SK-N-SH treated with all-trans-retinoic acid at 6 μM for 48 hours (cell line): ENCODE results near the gene FRMD4A.

Experiments used
- ATAC-seq: fragments of 200-7000 bp; cut with Tn5 transposase; 3 replicates; pipeline ENCODE4 v1.9.1; 2020; ENCODE audit warnings: mild to moderate bottlenecking, moderate library complexity
- ARNTL ChIP-seq: fragments of 450-650 bp; formaldehyde crosslinking; IDR thresholded peaks from 2 replicates; pipeline ENCODE4 v1.5.0; 2020; ENCODE audit warnings: low read depth, mild to moderate bottlenecking, moderate library complexity, borderline replicate concordance
- BACH2 ChIP-seq: fragments of 250-450 bp; sonication (Bioruptor Pico); IDR thresholded peaks from 2 replicates; pipeline ENCODE4 v1.9.0; 2021; ENCODE audit warnings: mild to moderate bottlenecking, borderline replicate concordance
- CSDC2 ChIP-seq: fragments of 250-450 bp; sonication (Bioruptor Pico); IDR thresholded peaks from 2 replicates; pipeline ENCODE4 v1.5.0; 2020; ENCODE audit warnings: mild to moderate bottlenecking, moderate library complexity
- ESRRG ChIP-seq: fragments of 250-450 bp; sonication (Bioruptor Pico); IDR thresholded peaks from 2 replicates; pipeline ENCODE4 v1.6.1; 2021; ENCODE audit warnings: mild to moderate bottlenecking
- GLIS3 ChIP-seq: fragments of 250-450 bp; sonication (Bioruptor Pico); IDR thresholded peaks from 2 replicates; pipeline ENCODE4 v1.5.0; 2020; ENCODE audit warnings: mild to moderate bottlenecking, moderate library complexity
- PPARA ChIP-seq: fragments of 250-450 bp; sonication (Bioruptor Pico); IDR thresholded peaks from 2 replicates; pipeline ENCODE4 v1.5.0; 2020; ENCODE audit warnings: mild to moderate bottlenecking, borderline replicate concordance
- RARB ChIP-seq: fragments of 250-450 bp; sonication (Bioruptor Pico); IDR thresholded peaks from 2 replicates; pipeline ENCODE4 v1.8.0; 2021; ENCODE audit warnings: mild to moderate bottlenecking, moderate library complexity
- SNAI2 ChIP-seq: fragments of 250-450 bp; sonication (Bioruptor Pico); IDR thresholded peaks from 2 replicates; pipeline ENCODE4 v1.5.0; 2020; ENCODE audit warnings: mild to moderate bottlenecking, moderate library complexity
- TCF4 ChIP-seq: fragments of 250-450 bp; sonication (Bioruptor Pico); IDR thresholded peaks from 2 replicates; pipeline ENCODE4 v1.8.0; 2021; ENCODE audit warnings: mild to moderate bottlenecking, moderate library complexity, borderline replicate concordance
- TOX ChIP-seq: fragments of 250-450 bp; sonication (Bioruptor Pico); IDR thresholded peaks from 2 replicates; pipeline ENCODE4 v1.8.0; 2021; ENCODE audit warnings: mild to moderate bottlenecking, moderate library complexity, borderline replicate concordance
- ZC3H10 ChIP-seq: fragments of 250-450 bp; sonication (Bioruptor Pico); IDR thresholded peaks from 2 replicates; pipeline ENCODE4 v1.5.1; 2021; ENCODE audit warnings: mild to moderate bottlenecking, moderate library complexity
- ZFP3 ChIP-seq: fragments of 250-450 bp; sonication (Bioruptor Pico); IDR thresholded peaks from 2 replicates; pipeline ENCODE4 v1.5.0; 2020; ENCODE audit warnings: mild to moderate bottlenecking, moderate library complexity
- ZFP30 ChIP-seq: fragments of 450-650 bp; formaldehyde crosslinking; IDR thresholded peaks from 2 replicates; pipeline ENCODE4 v1.5.0; 2022; ENCODE audit warnings: mild to moderate bottlenecking, moderate library complexity
- ZNF565 ChIP-seq: fragments of 450-650 bp; formaldehyde crosslinking; conservative IDR thresholded peaks from 2 replicates; pipeline ENCODE4 v1.5.0; 2020; ENCODE audit warnings: low read depth, mild to moderate bottlenecking, moderate library complexity
- ZNF70 ChIP-seq: fragments of 450-650 bp; formaldehyde crosslinking; IDR thresholded peaks from 2 replicates; pipeline ENCODE4 v1.5.0; 2020; ENCODE audit warnings: mild to moderate bottlenecking, moderate library complexity
- ZNF8 ChIP-seq: fragments of 450-650 bp; formaldehyde crosslinking; IDR thresholded peaks from 2 replicates; pipeline ENCODE4 v1.5.0; 2020; ENCODE audit warnings: mild to moderate bottlenecking, moderate library complexity
- TF ChIP-seq, protein P1 (sequence below): fragments of 250-450 bp; sonication (Bioruptor Pico); IDR thresholded peaks from 2 replicates; pipeline ENCODE4 v1.5.1; 2021; ENCODE audit warnings: mild to moderate bottlenecking, moderate library complexity
- TF ChIP-seq, protein P2 (sequence below): fragments of 250-450 bp; sonication (Bioruptor Pico); IDR thresholded peaks from 2 replicates; pipeline ENCODE4 v1.8.0; 2020; ENCODE audit warnings: mild to moderate bottlenecking, moderate library complexity, borderline replicate concordance
- TF ChIP-seq, protein P3 (sequence below): fragments of 250-450 bp; sonication (Bioruptor Pico); IDR thresholded peaks from 2 replicates; pipeline ENCODE4 v1.8.0; 2021; ENCODE audit warnings: low read depth, mild to moderate bottlenecking, moderate library complexity, borderline replicate concordance
- TF ChIP-seq, protein P4 (sequence below): fragments of 250-450 bp; sonication (Bioruptor Pico); IDR thresholded peaks from 2 replicates; pipeline ENCODE4 v1.5.0; 2020; ENCODE audit warnings: mild to moderate bottlenecking, moderate library complexity
- TF ChIP-seq, protein P5 (sequence below): fragments of 250-450 bp; sonication (Bioruptor Pico); IDR thresholded peaks from 2 replicates; pipeline ENCODE4 v1.5.1; 2020; ENCODE audit warnings: low read depth, mild to moderate bottlenecking, moderate library complexity

FRMD4A gene

DNA sequence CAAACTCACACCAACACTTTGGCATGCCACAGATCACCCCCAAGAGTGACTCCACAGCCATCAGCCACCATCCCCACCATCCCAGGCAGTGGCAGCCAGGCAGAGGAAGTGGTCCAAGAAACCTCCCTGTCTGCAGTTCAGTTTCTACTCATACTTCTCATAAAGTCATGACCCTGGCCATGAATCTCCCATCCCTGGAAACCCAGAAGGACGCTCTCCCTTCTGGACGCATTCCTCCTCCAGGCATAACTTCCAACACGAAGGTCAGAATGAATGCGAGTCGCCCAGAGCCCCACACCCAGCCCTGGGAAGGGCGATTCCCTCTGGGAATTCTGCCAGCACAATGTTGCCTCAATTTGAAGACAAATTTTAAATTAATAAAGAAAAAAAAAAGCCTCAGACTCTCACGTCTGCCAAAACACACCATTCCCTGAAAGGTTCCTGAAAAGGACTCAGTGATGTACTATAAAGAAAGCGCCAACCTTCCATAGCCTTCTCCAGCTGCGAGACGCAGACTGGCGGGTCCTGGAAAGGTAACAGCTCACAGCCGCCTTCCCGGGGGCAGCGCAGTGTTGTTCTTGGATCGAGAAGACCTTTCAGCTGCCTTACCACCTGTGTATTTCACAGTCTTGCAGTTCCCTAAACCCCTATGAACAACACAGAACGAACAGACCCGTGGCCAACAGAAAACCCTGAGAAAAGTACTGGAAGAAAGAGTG, 307.6 kb downstream of the FRMD4A start:
- TF ChIP-seq, protein P1, sequence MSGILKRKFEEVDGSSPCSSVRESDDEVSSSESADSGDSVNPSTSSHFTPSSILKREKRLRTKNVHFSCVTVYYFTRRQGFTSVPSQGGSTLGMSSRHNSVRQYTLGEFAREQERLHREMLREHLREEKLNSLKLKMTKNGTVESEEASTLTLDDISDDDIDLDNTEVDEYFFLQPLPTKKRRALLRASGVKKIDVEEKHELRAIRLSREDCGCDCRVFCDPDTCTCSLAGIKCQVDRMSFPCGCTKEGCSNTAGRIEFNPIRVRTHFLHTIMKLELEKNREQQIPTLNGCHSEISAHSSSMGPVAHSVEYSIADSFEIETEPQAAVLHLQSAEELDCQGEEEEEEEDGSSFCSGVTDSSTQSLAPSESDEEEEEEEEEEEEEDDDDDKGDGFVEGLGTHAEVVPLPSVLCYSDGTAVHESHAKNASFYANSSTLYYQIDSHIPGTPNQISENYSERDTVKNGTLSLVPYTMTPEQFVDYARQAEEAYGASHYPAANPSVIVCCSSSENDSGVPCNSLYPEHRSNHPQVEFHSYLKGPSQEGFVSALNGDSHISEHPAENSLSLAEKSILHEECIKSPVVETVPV: no peak
- TF ChIP-seq GLIS3 (CRISPR knock-in tag): no peak
- TF ChIP-seq ARNTL: no peak
- no peak for TF ChIP-seq BACH2 (CRISPR knock-in tag)
- TF ChIP-seq, protein P2, sequence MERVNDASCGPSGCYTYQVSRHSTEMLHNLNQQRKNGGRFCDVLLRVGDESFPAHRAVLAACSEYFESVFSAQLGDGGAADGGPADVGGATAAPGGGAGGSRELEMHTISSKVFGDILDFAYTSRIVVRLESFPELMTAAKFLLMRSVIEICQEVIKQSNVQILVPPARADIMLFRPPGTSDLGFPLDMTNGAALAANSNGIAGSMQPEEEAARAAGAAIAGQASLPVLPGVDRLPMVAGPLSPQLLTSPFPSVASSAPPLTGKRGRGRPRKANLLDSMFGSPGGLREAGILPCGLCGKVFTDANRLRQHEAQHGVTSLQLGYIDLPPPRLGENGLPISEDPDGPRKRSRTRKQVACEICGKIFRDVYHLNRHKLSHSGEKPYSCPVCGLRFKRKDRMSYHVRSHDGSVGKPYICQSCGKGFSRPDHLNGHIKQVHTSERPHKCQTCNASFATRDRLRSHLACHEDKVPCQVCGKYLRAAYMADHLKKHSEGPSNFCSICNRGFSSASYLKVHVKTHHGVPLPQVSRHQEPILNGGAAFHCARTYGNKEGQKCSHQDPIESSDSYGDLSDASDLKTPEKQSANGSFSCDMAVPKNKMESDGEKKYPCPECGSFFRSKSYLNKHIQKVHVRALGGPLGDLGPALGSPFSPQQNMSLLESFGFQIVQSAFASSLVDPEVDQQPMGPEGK (CRISPR knock-in tag): no peak
- TF ChIP-seq ZFP3 (CRISPR knock-in tag): no peak
- TF ChIP-seq, protein P3, sequence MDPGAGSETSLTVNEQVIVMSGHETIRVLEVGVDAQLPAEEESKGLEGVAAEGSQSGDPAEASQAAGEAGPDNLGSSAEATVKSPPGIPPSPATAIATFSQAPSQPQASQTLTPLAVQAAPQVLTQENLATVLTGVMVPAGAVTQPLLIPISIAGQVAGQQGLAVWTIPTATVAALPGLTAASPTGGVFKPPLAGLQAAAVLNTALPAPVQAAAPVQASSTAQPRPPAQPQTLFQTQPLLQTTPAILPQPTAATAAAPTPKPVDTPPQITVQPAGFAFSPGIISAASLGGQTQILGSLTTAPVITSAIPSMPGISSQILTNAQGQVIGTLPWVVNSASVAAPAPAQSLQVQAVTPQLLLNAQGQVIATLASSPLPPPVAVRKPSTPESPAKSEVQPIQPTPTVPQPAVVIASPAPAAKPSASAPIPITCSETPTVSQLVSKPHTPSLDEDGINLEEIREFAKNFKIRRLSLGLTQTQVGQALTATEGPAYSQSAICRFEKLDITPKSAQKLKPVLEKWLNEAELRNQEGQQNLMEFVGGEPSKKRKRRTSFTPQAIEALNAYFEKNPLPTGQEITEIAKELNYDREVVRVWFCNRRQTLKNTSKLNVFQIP (CRISPR knock-in tag): no peak
- no peak for TF ChIP-seq ZNF565
- TF ChIP-seq RARB (CRISPR knock-in tag): no peak
- TF ChIP-seq ZNF8: no peak
- TF ChIP-seq ZFP30 (CRISPR knock-in tag): no peak
- TF ChIP-seq, protein P4, sequence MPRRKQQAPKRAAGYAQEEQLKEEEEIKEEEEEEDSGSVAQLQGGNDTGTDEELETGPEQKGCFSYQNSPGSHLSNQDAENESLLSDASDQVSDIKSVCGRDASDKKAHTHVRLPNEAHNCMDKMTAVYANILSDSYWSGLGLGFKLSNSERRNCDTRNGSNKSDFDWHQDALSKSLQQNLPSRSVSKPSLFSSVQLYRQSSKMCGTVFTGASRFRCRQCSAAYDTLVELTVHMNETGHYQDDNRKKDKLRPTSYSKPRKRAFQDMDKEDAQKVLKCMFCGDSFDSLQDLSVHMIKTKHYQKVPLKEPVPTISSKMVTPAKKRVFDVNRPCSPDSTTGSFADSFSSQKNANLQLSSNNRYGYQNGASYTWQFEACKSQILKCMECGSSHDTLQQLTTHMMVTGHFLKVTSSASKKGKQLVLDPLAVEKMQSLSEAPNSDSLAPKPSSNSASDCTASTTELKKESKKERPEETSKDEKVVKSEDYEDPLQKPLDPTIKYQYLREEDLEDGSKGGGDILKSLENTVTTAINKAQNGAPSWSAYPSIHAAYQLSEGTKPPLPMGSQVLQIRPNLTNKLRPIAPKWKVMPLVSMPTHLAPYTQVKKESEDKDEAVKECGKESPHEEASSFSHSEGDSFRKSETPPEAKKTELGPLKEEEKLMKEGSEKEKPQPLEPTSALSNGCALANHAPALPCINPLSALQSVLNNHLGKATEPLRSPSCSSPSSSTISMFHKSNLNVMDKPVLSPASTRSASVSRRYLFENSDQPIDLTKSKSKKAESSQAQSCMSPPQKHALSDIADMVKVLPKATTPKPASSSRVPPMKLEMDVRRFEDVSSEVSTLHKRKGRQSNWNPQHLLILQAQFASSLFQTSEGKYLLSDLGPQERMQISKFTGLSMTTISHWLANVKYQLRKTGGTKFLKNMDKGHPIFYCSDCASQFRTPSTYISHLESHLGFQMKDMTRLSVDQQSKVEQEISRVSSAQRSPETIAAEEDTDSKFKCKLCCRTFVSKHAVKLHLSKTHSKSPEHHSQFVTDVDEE: no peak
- no peak for TF ChIP-seq CSDC2
- TF ChIP-seq ZC3H10 (CRISPR knock-in tag): no peak
- no peak for TF ChIP-seq ZNF70 (CRISPR knock-in tag)
- TF ChIP-seq PPARA (CRISPR knock-in tag): no peak
- TF ChIP-seq SNAI2: no peak
- TF ChIP-seq TOX (CRISPR knock-in tag): no peak
- TF ChIP-seq, protein P5, sequence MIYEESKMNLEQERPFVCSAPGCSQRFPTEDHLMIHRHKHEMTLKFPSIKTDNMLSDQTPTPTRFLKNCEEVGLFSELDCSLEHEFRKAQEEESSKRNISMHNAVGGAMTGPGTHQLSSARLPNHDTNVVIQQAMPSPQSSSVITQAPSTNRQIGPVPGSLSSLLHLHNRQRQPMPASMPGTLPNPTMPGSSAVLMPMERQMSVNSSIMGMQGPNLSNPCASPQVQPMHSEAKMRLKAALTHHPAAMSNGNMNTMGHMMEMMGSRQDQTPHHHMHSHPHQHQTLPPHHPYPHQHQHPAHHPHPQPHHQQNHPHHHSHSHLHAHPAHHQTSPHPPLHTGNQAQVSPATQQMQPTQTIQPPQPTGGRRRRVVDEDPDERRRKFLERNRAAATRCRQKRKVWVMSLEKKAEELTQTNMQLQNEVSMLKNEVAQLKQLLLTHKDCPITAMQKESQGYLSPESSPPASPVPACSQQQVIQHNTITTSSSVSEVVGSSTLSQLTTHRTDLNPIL (CRISPR knock-in tag): no peak
- no peak for TF ChIP-seq ESRRG
- peak; percentile 35; the same call in 2 of the 3 replicates for ATAC-seq

DNA sequence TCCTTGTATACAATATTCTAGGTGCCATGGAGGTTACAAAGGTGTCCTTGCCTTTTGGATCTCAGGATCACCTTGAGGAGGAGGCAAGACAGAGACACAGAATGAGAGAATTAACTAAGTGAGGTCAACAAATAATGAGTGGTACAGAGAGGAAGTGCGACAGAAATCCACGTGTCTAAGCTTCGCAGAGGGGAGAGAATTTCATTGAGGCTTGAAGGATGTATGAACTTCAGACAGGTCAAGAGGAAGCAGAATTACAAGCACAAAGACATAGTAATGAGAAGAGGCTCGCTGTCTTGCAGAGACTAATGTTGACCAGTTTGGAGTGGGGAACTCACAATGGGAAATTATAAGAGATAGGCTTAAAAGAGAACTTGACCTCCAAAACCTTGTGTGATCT, 308.7 kb downstream of the FRMD4A start:
- TF ChIP-seq PPARA (CRISPR knock-in tag): no peak
- no peak for ATAC-seq

DNA sequence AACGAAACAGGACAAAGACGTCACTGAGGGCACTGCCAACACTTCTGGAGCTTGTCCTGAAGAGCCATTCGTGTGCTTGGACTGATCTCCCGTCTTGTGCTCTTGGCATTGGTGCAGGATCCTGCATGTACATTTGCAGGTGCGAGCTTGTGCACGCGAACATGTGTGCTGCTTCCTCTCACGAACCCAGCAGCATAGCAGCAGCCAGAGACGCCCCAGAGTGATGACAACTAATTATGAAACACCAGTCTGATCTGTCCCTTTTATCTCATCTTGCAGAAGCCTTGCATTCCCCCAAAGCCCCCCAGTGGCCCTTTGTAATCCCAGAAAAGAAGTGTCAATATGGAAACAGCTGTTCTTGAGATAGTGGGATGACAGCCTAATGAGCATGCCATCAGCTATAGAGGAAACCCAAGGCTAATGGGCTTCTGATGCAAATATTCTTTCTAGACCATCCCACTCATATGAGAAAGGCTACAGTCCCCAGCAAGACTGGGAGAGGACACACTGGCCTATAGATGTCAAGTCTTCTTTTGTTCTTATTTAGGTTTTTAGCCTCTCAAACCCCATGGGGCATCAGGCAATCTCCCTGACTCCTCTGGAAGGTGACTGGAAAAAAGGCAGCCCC, 310.6 kb downstream of the FRMD4A start:
- ATAC-seq: no peak
- TF ChIP-seq TOX (CRISPR knock-in tag) (no peak), CSDC2 (no peak), ESRRG (no peak), PPARA (CRISPR knock-in tag) (no peak), SNAI2 (no peak), ZC3H10 (CRISPR knock-in tag) (no peak), ZNF565 (no peak), TCF4 (CRISPR knock-in tag) (no peak), ZFP30 (CRISPR knock-in tag) (no peak)
- TF ChIP-seq, protein P1: no peak
- TF ChIP-seq, protein P2 (CRISPR knock-in tag): no peak
- TF ChIP-seq, protein P3 (CRISPR knock-in tag): no peak
